OCI-LY3 (cell line): ENCODE data around the gene CSF2.

Experiments used
- EZH2phosphoT487 ChIP-seq: fragments of 200-600 bp; shearing (Covaris generic); IDR thresholded peaks from 2 replicates; pipeline ENCODE4 v1.6.1; 2018; ENCODE audit warnings: antibody characterized with exemption, mixed run types, low read depth
- TF ChIP-seq, protein P1 (sequence below): fragments of 200-600, 300-600 bp; sonication (generic); IDR thresholded peaks from 2 replicates; pipeline ENCODE4 v1.5.1; 2014; ENCODE audit warnings: antibody characterized with exemption, low read length, low read depth

DNA sequence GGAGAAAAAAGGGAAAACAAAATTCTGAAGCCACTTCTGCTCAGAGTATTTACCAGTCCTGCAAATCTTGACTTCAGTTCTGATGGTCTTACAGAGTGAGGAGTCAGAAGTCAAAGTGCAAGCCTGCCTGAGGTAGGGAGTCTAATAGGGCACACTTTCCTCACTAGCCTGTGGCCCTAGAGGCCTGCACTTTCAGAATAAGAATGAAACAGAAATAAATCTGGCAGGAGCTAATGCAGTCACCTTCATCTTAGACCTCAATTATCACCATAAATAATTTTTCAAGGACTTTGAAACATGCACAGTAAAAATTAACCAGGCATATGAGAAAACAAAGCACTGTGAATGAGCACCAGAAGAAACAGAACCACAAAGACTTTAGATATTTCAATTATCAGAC lies 41.4 kb upstream of the CSF2 start:
- TF ChIP-seq, protein P1, sequence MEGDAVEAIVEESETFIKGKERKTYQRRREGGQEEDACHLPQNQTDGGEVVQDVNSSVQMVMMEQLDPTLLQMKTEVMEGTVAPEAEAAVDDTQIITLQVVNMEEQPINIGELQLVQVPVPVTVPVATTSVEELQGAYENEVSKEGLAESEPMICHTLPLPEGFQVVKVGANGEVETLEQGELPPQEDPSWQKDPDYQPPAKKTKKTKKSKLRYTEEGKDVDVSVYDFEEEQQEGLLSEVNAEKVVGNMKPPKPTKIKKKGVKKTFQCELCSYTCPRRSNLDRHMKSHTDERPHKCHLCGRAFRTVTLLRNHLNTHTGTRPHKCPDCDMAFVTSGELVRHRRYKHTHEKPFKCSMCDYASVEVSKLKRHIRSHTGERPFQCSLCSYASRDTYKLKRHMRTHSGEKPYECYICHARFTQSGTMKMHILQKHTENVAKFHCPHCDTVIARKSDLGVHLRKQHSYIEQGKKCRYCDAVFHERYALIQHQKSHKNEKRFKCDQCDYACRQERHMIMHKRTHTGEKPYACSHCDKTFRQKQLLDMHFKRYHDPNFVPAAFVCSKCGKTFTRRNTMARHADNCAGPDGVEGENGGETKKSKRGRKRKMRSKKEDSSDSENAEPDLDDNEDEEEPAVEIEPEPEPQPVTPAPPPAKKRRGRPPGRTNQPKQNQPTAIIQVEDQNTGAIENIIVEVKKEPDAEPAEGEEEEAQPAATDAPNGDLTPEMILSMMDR = no peak
- no peak for TF ChIP-seq EZH2phosphoT487
